NB4 (cell line): ENCODE measurements around the gene SPTSSB.

Experiments
- POLR2A ChIP-seq: IDR thresholded peaks from 2 replicates; pipeline ENCODE4 v1.6.1; 2011; ENCODE audit warnings: mild to moderate bottlenecking; ENCODE audit not compliant: insufficient read length; ENCODE audit errors: extremely low read depth
- TF ChIP-seq, protein P1 (sequence below): IDR thresholded peaks from one replicate; pipeline ENCODE4 v1.5.1; 2012; ENCODE audit warnings: low read depth, low read length

GRCh38 chr3:161420746-161421145, 49.4 kb upstream of the SPTSSB start:
- TF ChIP-seq, protein P1, sequence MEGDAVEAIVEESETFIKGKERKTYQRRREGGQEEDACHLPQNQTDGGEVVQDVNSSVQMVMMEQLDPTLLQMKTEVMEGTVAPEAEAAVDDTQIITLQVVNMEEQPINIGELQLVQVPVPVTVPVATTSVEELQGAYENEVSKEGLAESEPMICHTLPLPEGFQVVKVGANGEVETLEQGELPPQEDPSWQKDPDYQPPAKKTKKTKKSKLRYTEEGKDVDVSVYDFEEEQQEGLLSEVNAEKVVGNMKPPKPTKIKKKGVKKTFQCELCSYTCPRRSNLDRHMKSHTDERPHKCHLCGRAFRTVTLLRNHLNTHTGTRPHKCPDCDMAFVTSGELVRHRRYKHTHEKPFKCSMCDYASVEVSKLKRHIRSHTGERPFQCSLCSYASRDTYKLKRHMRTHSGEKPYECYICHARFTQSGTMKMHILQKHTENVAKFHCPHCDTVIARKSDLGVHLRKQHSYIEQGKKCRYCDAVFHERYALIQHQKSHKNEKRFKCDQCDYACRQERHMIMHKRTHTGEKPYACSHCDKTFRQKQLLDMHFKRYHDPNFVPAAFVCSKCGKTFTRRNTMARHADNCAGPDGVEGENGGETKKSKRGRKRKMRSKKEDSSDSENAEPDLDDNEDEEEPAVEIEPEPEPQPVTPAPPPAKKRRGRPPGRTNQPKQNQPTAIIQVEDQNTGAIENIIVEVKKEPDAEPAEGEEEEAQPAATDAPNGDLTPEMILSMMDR: no peak
- TF ChIP-seq POLR2A: no peak
